Fibroblast of skin of left biceps (primary cell): Measurements from ENCODE around the gene RAB6A.

ENCODE experiments used
- DNase-seq, 2 experiments: peaks; one replicate each; pipeline ENCODE4 v3.0.0-alpha.2; 2013; ENCODE audit warnings: low read depth in 2 of 2

The RAB6A gene

DNA sequence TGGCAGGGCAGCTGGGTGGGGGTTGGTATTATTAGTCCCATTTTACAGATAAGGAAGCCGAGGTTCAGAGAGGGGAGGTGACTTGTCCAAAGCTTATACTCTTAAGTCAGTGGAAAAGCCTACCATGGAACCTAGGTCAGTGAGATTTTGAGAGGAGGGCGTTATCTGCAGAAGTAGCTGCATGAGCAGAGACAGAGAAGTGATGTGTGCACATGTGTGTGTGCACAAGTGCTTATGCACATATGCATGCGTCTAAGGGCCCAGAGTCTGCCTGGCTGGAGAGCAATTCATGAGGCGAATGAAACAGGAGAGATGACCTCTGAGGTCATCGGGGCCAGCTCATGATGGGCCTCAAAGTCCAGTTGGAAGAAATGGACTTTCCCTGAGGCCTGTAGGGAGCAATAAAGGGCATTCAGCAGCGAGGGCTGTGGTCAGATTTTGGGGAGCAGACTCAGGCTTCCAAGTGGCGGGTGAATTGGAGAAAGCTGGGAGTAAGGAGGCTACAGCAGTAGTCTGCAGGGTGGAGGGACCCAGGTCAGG, 106.3 kb downstream of the RAB6A start:
- DNase-seq: no peak

GRCh38 chr11:73653996-73654395, 106.9 kb downstream of the RAB6A start:
- DNase-seq: no peak

GRCh38 chr11:73652856-73653559, 107.9 kb downstream of the RAB6A start:
- DNase-seq: no peak

GRCh38 chr11:73652046-73652730, 108.7 kb downstream of the RAB6A start:
- DNase-seq: no peak

DNA sequence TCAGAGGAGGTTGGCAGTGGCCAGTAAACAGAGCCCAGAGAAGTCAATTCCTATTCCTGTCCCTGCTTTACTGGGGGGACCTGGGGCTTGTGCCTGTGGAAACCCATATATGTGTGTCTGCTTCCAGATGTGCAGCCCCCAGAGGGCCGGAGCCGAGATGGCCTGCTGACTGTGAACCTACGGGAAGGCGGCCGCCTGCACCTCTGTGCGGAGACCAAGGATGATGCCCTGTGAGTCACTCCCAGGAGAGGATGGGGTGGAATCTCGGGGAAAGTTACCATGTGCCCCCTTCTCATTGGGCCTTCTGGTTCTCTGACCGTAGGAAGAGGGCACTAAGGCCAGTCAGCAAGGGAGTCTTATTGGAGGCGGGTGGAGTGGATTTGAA, 109.2 kb downstream of the RAB6A start:
- DNase-seq: no peak

- no peak for DNase-seq
Observed at GRCh38 chr11:73651252-73651651, 109.6 kb downstream of the RAB6A start.

DNA sequence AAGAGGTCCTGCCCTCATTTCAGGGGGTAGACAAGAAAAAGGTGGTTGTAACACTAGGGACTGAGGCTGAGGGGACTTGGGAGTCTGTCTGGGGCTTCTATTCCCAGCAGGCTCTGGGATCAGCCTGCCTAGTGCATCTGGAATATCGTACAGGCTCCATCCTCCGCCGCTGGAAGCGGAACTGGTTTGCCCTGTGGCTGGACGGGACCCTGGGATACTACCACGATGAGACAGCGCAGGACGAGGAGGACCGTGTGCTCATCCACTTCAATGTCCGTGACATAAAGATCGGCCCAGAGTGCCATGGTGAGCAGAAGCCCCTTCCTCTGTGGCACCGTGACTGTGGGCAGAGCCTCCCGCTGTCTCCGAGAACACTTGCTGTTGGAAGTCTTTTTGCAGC, 110.5 kb downstream of the RAB6A start:
- no peak for DNase-seq

GRCh38 chr11:73649206-73649605, 111.7 kb downstream of the RAB6A start:
- no peak for DNase-seq

- DNase-seq: no peak
Observed at GRCh38 chr11:73648571-73649046, 112.3 kb downstream of the RAB6A start.

DNA sequence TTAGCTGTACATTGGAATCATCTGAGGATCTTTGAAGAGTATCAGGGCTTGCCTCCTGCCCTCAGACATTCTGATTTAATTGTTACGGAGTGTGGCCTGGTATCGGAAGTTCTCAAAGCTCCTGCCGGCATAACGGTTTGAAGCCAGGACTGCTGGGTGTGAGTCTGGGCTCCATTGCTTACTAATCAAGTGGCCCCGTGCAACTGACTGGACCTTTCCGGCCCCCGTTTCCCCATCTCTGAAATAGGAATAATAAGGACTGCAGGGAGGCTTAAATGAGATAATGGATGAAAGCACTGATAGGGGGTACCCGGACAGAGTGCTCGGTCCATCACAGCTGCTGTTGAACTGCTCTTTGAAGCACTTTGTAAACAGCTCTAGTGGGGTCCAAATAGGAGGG, 112.8 kb downstream of the RAB6A start:
- DNase-seq: no peak

DNA sequence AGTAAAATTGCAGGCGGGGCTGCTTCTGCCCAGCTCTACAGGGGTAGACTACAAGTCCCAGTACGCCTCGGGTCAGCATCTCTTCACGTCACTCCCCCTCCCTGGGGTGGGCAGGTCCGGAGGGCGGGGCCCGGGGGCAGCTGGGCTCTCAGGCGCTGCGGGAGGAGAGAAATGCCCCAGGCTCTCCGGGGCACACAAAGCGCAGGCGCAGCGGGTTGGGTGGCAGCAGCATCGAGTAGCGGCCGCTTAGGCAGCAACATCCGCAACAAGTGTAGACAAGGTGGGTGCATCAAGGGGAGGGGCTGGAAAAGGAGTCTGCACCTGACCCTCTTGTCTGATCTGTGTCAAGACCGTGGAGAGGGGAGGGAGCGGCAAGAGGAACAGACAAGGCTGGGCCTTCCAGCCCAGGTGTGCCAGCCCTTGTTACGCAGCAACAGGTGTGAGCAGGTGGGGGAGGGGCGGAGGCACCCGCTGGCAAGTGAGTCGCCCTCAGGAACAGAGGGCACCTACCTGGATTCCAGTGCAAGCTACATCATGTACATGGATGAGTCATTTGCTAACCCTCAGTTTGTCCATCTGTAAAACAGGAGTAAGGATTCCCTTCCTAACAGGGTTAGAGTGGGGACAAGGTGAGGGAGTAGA, 113.3 kb downstream of the RAB6A start:
- DNase-seq: peak; percentile 12 to 20

DNA sequence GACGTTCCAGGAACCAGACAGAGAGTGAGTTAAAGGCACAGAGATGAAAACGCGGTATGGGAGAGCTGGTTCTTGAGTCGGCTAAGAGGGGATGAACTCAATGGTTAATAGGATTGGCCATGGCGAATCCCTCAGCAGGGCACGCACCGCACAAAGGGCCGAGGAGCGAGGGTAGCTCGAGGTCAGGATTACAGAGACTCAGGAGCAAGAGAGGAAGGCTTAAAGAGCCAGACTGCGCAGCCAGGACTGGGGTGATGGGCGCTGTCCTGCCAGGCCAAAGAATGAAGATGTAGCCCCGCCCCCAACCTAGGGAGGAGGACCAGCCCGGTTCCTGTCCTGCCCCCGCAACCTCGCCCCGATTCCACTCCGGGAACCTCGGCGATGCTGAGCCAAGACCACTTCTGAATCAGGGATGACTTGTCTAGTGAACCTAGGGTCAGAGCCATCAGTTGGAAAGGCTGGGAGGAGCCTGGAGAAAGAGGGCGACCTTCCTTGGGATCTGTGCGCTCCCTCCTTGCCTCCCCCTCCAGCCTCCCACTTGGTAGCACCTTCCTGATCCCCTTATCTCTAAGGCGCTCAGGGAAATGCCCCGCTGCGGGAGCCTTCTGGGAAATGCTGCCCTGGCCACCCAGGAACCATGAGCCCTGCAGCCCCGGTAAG, 114.8 kb downstream of the RAB6A start, which contains the start of gene PLEKHB1:
Gene PLEKHB1 (plus strand): TSS at position 610 of the 660 bp plus-strand sequence. CDS start 28 bp downstream, at position 638.
- DNase-seq: no peak

GRCh38 chr11:73645121-73645969, 115.5 kb downstream of the RAB6A start:
- no peak for DNase-seq

- DNase-seq: no peak
Observed at GRCh38 chr11:73641668-73642067, 119.2 kb downstream of the RAB6A start.

DNA sequence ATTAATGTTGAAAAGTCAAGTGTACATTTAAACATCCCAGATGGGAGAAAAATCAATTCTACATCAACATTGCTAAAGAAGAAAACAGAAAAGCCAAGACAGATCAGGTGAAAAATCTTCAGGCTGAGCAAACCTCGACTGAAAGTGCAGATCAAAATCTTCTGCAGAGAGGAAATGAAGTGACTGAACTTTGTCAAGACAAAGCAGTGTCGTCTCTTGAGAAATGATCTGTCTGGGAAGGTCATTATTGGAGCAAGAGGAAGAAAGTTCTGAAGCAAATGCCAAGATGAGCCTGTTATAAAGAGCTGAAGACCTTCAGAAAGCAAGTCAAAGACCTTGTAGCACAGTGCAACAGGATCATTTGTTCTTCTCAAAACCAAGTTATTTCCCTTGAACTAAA, 120.3 kb downstream of the RAB6A start:
- DNase-seq: no peak

- no peak for DNase-seq
Observed at GRCh38 chr11:73637012-73637411, 123.9 kb downstream of the RAB6A start.

DNA sequence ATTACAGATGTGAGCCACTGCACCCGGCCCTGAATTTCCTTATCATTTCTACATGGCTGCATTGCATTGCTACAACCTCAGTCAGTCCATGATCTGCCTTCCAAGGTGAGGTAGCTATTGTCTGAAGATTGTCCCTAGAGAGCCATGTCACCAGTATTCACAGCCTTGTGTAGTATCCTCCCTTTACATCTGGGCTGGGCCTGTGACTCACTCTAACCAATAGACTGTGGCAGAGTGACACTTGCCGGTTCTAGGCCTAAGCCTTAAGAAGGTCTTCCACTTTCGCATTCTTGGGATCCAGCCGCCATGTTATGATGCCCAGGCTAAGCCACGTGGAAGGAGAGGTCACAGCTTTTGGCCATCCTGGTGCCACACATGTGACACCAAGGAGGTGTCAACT, 124.6 kb downstream of the RAB6A start:
- no peak for DNase-seq

- DNase-seq: no peak
Observed at GRCh38 chr11:73635721-73636120, 125.2 kb downstream of the RAB6A start.

DNA sequence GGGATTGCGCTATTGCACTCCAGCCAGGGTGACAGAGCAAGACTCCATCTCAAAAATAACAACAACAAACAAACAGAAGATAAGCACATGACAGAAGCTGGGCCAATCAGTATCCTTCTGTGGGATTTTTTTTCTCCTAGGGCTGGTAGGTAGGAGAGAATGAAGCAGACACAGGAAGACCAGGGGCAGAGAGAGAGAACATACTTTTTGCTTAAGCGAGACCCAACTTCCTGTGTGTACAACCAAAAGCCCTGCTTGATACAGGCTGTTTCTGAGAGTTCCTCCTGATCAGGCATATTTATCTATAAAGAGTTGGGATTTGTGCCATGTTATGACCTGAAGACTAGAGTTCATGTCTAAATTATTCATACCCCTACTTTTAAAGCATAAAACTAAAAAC, 126.9 kb downstream of the RAB6A start:
- no peak for DNase-seq

- no peak for DNase-seq
Observed at GRCh38 chr11:73632996-73633395, 127.9 kb downstream of the RAB6A start.

DNA sequence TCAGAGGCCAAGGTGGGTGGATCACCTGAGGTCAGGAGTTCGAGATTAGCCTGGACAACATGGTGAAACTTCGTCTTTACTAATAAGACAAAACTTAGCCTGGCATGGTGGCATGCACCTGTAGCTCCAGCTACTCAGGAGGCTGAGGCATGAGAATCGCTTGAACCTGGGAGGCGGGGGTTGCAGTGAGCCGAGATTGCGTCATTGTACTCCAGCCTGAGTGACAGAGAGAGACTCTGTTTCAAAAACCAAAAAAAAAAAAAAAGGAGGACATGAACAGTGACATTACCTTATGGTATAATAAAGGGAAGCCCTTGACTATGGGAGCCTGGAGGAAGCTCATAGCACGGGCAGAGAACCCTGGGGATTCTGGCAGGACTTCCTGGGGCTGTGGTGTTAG, 131.0 kb downstream of the RAB6A start:
- DNase-seq: no peak
